Stimulated activated CD8-positive, alpha-beta memory T cell treated with anti-CD3 and anti-CD28 coated beads, Interleukin-12 subunit alpha, Interleukin-12 subunit beta, amount 100 ng/mL, for 24 hours (primary cell): ENCODE data around the gene STK32A.

Experiments
- DNase-seq: peaks from one replicate; pipeline ENCODE4 v3.0.0-alpha.2; 2020; ENCODE audit errors: extremely low read depth

The STK32A gene

DNA sequence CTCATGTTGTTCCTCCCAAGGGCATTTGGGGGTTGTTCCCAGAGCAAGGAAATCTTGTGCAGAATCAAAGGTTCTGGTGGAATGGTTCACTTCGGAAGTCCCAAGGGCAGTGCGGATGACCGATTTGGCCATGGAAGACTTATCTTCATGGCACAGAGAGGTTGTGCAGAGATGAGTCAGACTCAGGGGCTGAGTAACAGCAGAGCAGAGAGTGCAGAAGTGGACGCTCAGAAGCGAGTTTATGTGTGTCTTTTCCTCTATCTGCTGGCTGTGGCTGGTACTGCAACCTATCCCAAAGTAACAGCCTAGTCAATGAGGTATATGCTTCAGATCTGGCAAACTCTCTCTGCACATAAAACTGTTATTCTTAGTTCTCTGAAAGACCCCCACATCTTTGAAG, 157.0 kb downstream of the STK32A start:
- no peak for DNase-seq

DNA sequence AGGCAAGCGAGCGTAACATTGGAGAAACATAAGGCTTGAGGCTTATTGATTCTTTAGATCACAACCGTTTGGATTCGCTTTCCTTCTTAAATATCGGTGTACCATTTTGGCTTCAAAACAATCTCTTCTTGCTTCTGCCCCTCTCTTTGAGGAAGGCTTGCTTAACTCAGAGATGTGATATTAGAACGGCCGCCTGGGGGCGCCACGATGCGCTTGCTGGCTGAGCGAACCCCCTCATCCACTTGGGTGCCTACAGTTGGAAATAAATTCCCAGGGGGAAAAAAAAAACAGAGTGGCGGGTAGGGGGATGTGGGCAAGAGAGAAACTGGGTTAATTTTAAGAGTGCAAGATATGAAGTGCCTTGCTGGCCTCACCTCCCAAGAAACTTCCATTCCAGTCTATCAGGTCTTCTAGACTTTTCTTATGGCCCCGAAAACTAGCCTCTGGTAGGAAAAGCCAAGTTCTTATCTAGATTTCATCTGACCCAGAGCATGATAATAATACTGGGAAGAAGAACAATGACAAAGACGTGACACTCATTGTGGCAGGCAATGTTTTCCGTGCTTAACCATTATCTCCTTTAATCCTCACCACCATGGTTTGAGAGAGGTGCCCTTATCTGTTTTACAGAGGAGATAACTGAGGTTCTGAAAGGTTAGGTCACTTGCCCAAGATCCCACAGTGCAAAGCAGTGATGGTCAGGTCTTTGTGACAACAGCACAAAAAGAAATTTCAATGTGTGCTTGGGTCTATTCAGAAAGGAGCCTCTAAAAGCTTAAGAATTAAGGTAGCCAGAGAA, 159.2 kb downstream of the STK32A start:
- DNase-seq: no peak

DNA sequence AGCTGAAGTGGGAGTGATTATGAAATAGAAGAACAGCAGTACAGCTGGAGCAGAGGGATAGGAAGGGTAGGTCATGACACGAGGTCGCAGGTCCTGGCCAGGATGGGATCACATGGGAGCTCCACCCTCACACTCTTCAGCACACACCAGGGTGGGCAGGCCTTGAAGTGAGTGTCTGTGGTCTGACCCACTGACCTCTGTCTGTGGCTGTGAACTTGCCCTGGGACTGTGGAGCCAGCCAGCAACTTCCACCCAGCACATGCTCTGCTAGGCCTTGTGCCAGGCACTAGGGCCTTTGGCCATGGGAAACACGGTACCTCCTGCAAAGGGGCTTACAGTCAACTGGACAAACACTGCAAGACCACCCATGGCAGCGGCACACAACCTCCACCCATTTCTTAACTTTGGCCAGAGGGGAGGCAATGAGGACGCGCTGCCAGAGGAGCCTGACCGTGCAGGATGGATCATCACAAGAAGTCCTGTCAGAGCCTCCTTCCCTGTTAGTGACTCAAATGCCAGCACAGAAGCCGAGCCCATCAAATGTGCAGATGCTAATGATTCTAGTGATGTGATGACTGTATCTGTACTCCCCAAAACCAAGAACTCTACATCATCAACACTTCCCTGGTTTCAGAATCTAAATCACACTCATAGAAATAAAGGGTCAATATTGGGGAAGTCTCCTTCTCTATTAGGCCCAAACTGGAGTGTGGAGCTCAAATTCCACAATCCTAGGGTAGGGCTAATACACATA, 161.4 kb downstream of the STK32A start:
- DNase-seq: no peak

DNA sequence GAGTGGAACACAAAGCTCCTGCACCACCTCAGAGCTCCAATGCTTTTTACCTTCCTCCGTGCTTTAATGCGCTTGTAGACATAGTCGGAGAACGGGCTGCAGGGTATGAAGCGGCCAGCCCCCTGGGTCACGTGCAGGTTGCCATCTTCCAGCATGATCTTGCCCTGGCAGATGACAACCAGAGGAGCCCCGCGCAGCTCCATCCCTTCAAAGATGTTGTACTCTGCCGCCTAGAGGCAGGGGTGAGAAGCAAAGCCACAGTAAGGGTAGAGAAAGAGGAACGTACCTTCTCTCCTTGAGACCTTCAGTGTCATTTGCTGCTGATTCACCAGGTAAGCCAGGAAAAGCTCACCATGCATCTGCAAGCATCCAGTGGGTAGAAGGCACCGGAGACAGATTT, 162.8 kb downstream of the STK32A start:
- no peak for DNase-seq

DNA sequence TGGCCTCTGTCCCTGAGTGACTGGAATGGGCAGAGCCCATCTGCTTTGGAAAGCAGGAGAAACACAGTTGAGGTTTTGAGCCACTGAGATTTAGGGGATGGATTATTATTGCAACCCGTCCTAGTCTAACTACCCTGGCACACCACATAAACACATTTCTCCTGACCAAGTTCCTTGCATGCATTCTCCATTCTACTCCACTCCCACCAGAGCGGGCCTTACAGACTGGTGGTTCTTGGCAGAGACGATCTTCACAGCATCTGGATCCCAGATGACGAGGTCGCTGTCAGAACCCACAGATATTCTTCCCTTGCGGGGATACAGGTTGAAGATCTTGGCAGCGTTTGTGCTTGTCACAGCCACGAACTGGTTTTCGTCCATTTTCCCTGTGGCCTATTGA, 164.0 kb downstream of the STK32A start:
- no peak for DNase-seq

DNA sequence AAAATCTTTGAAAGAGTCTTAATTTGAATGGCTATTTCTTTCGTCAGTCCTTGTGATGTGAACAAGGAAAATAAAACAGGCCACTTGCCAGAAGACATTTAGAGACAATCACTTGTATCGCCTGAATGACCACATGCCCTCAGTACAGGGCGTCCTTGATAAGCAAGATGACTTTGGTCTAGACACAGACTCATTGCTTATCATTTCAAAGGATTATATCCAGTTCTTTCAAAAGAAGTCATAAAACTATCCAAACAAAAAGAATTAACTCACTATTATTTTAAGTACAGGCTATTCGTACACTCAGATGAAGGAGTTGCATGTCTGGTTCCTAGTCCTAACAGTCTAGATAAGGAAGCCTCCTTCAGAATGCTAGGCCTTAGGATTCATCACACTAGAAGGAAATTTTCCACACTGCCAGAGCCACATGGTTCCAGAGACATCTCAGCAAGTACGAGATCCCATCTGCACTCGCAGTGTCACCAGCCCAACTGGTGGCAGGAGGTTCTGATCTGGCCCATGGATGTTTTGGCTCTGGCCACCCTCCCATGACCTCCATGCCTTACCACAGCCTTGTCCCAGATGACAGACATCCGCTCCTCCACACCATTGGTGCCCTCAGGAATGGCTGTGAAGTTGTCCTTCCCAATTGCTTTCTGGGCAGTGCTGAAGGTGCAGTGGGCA, 165.4 kb downstream of the STK32A start:
- DNase-seq: no peak

DNA sequence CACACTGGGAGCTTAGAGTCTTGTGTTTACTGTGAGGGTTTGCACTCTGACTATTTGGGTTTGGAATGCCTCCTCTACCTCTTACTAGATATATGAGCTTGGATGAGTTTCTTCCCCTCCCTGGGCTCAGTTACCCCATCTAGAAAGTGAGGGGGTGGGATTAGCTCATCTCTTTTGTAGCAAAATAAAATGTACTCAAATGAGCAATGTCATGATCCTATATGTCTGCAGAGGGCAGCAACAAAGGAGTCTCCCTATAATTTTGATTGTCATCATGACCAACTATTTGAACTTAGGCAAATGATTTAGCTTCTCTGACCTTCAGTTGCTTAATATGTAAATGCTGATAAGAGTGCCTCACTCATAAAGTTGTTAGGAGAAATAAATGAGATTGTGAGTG, 166.1 kb downstream of the STK32A start:
- DNase-seq: no peak

DNA sequence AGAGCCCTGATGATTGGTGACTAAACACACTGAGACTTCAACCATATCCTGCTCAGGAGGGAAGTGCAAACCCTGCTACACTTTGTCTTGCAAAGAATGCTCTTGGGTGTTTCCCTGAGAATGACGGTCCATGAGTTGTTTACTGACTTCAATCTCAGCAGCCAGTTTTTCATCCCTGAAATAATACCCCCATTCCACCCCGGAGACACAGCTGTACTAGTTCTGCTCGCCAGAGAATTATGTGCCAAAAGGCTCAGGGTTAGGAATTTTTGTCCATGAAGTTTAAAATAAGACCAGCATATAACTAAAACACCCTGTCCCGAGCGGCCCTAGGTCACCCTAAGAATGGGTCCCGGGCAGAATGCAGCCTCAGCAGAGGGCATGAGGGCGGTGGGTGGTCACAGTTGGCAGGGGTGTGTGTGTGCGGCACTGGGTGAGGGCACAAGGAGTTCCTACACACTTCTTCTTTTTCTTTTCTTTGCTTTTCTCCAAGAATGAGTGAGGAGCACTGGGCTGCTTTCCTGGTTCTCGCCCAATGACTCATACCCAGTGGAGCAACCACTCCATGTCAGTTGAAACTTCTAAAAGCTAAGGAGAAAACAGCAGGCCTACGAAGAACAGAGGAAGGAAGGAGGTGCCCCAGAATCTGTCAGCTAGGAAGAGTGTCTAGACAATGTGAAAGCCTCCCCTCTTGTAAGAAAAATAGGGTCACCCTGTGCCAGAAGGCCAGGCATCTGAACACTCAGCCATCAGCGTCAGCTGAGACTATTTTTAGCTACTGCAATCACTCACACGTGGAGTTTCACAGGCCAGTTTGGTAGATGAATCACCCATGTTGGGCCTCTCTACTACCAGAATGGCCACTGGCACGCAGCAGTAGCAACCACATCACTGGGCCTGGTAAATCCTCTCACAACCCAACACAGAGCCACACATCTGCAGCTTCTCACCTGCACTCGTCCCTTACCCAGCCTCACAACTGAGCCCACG, 169.1 kb downstream of the STK32A start:
- DNase-seq: no peak

DNA sequence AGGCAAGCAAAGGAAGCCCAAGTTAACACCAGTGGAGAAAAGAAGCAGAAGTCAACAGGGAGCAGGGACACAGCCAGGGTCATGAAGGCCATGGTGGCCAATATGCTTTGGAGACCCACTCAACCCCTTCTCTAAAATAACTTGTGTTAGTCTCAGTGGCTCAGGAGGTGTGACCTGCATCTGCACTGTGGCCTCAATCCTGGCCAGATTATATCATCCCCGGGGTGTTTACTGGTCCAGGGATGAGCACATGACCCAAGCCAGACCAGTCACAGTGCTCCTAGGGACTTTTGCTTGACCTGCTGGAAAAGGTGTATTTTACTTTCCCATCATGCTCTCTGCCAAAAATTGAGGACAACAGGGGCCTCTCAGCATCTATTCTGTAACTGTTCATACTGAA, 169.9 kb downstream of the STK32A start:
- no peak for DNase-seq

DNA sequence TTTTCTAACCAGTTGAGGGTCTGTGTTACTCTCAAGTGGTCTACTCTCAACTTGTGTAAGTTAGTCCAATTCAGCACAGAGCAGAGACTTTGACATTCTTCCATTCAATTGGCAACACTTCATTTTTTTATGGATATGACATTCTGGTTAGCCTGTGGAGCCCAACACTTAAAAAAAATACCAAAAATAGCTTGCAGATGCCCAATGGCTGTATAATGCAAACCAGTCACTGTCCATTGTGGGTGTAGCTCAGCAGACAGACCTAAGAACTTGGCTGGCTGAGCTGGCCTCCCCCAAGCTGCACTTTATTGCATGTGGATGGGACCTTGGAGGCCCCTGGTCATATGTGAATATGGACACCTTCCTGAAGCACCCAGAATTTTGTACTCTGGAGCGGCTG, 171.8 kb downstream of the STK32A start:
- no peak for DNase-seq

DNA sequence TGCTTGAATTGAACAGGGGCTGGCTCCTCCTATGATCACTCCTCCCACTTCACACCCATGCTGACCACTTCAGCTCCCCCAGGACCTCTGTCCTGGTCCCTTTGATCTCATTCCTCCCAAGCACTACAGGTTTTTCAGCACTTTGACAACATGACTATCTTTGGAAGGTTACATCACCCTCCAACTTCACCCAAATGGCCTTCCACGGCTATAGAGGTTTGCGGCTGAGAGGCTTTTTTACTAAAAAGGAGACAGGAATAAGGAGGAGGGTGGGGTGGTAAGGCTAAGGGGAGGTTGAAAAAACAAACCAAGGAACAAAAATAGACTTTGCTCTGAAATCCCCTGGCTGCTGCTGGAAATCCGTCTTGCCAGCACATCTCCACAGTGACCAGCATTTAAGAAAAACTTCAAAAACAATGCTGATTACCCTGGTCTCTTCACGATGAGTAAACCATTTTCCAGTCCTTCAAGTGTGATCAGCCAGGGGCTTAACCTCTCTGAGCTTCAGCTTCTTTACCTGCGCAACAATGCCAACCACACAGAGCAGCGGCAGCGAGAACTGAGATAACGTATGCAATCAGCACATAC, 172.4 kb downstream of the STK32A start:
- no peak for DNase-seq

DNA sequence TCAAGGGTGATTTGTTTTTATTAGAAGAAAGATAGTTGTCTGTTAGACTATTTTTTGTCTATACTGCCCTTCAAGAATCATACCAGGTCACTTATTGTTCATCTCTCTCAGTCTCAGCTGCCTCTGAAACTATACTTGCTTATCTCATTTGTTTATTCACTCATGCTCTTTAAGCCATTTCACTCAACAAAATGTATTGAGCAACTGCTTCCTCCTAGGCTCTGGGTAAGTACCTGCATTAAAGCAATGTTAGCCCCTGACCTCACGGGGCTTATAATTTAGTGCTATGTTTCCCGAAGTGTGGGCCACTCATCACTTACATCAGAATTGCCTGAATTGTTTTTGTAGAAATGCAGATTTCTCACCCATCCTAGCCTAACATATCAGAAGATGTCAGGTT, 174.2 kb downstream of the STK32A start:
- no peak for DNase-seq

DNA sequence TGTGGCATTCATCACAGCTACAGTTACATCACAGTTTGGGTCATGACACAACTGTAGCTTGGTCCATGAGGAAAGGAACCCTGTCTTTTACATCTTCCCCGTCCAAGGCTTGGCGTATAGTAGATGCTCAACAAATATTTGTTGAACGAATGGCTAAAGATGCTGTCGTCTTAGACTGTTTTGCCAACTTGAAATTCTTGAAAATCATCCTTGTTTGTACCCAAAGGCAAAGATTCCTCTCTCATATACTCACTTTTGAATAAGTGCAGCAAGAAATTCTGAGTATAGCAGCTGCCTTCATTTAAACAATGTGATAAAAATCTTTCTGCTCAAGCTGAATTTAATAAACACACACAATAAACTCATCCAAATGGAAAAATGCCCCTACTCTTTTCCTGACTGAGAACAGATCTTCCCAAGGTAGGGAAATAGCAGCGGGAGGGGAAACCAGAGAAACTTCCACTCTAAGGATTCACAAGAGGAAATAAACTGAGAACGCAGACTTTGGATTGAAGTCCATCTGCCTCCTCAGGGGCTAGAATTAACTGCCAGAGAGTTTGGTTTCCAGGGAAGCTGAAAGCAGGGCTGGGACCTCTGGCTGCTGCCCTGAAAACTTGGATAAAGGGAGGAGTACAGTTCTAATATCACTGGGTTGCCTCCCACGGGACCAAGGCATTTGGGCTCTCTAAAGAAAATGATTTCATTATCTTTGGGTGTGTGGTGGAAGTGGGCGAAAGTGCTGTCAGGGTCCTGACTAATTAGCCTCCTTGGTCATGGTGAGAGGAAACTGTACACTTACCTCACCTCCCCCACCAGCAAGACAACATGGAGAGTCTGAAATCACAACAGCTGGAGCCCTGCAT, 175.9 kb downstream of the STK32A start:
- DNase-seq: no peak

DNA sequence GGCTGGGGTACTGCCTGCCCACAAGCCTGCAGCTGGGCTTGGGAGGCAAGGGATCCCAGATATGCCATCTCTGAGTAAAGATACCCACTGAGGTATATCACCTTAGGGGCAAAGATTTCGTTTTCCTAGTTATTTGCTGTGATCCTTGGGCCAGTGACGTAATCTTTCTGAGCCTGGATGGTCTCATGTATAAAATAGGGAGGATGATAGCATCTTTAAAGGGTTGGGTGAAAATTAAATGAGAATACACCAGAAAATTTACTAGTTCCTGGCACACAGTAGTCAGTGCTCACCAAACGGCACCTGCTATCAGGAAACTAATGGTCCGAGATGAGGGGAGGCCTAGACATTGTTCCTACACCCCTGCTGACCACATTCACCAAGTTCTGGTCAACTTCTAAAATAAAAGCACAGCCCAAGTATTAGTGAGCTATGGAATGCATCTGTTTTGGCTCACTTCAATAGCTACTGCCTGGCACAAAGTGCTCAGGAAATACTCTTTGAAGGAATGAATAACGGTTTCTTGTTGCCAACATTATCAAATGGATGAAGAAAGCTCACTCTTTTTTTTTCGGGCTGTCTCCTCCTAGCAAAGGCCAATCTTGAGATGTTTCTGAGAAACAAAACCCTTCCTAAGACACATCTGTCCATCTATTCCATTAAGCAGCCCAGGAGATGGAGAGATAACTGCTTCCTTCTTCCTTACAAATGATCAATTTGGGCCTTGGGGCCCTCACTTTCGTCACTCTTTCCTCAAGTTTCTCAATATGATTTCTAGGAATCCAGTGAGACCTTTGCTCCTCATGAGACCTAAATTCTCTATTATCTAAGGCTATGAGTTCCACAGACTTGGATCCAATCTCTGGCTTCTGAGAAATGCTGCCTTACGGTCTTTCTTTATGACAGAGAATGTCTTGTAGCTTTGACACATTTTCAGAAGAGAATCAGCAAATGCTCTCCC, 176.8 kb downstream of the STK32A start:
- DNase-seq: no peak

DNA sequence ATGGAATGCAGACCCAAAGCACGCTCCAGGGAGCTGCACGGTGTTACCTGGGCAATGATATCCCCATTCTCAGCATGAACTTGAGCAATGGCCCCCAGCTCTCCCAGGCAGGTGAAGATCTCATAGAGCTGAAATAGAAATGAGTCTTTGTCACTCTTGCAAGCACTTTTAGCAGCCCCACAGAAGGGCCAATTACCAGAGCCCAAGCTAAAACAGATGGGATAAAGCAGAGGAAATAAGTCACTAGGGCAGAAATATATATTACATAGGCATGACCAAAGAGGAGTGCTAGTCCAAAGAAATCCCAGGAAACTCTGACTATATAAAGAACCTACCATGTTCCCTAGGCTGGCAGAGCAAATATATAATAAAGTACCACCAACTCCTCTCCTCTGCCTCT, 177.7 kb downstream of the STK32A start:
- no peak for DNase-seq

DNA sequence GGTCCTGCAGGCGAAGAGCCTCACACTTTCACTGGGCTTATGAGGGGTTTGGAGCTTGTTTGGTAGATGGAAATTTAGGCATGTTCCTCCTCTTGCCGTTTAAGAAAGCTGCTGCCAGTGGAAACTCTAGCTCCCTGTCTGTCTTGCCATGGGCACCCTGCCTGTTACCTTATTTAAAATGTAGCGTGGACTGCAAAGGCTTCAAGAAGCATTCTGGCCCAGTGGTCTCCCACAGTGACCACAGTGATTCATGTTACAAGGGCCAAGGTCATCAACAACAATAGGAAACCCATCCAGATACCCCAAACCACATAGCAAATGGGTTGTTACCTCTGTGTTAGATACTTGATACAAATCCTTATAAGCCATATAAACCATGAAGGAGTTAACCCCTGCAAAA, 178.4 kb downstream of the STK32A start:
- DNase-seq: no peak

DNA sequence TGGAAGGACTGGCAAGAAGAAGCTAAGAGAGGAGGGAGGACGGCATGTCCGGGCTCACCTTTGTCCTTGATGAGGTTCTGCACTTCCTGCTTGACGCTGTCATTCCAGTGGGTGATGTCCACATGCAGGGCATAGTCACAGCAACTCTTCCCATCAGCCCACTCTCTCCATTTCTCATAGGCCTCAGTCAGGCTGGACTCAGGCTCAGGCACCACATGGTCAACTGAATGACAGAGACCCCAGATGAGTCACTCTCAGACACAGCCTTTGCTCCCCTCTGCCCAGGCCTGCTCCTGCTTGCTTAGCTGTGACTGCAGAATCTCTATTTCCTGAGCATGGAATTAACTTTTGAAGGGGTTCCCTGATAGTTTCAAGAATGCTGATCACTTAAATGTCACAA, 180.8 kb downstream of the STK32A start:
- DNase-seq: no peak

DNA sequence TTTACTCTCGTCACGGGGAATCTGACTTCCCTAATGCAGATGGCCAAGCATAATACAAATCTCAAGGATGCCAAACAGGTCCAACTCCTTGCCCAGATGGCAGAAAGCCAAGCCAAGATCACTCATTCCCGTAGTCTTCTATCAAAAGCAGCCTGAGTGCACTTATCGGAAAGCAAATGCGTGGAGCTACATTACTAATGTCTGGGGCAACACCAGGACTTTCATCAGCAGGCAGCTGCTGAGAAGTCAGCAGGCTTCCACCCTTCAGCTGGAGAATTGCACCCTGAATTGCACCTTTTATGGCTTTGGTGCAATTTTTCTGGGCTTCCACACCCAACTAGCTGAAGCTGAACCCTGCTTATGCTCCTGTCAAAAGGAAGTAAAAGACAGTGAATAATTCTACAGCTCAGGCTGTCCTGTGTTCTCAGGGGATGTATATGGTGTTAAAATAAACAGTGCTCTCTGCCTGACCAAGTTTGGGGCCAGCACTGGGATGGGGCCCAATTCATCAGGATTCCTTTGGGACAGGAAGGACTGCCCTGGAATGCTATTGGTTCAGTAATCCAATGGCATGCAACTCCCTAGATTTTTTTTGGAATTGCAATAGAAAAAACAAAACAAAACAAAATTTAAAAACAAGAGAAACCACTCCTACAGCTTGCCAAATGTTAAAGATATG, 182.4 kb downstream of the STK32A start:
- no peak for DNase-seq

DNA sequence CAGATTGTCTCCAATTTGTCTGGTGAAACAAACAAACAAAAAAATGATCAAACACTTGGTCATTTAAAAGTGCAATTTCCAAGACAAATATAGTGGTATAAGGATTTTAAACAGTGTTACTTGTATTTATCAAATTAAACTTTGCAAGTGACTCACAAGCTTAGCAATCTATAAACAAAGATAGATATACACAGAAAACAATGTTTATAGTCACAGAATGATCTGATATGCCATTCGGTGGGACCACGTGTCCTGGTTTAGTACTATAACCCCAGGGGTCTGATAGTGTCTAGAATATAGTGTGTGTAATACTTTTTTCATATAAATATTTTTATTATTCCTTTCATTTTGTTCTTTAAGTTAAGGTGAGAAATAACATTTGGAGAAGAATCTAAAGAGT, 183.8 kb downstream of the STK32A start:
- DNase-seq: no peak
